Urinary bladder (tissue), 4 donors: ENCODE data around the gene TMEM127. TPM values are rescaled to one million over a fixed set of nuclear protein-coding genes. Genes with fewer than 3 reads are reported as not detected.
"Not testable (repeated sequence)": the region's sequence is repeated elsewhere in the genome, so short reads cannot be mapped to it uniquely, and the experiment has no call there.

Source experiments
- DNase-seq: peaks from one replicate; pipeline ENCODE4 v3.0.0-alpha.2; 2015; ENCODE audit errors: extremely low spot score
- H3K27ac ChIP-seq: one replicate; pipeline ENCODE4 v1.5.1; 2013; ENCODE audit warnings: low read depth, mild to moderate bottlenecking, moderate library complexity
- H3K36me3 ChIP-seq: one replicate; pipeline ENCODE4 v1.6.1; 2013; ENCODE audit warnings: mild to moderate bottlenecking, moderate library complexity; ENCODE audit not compliant: insufficient read depth
- H3K4me1 ChIP-seq: one replicate; pipeline ENCODE4 v1.6.1; 2013; ENCODE audit warnings: mild to moderate bottlenecking, moderate library complexity; ENCODE audit not compliant: insufficient read depth
- H3K4me3 ChIP-seq: one replicate; pipeline ENCODE4 v1.5.1; 2013; ENCODE audit warnings: low read depth, low read length
- WGBS: extraction: QIAGEN DNeasy Blood & Tissue Kit; methylation state at CpG from one replicate; pipeline ENCODE4 v1.1.7; 2013; 5-methylcytosine and 5-hydroxymethylcytosine counted together
- polyA plus RNA-seq: library from polyadenylated mRNA; stranded (reverse); fragments of 200-250 nt; gene quantifications from one replicate; pipeline ENCODE4 v1.2.3, GENCODE V29; 2013
- total RNA-seq: library from RNA; depleted of rRNA; stranded (reverse); fragments of >200 nt; gene quantifications from one replicate; pipeline ENCODE4 v1.2.3, GENCODE V29; 2014
- donor health status: healthy with polysubstance abuse.
- donor health status: healthy.

The TMEM127 gene, protein sequence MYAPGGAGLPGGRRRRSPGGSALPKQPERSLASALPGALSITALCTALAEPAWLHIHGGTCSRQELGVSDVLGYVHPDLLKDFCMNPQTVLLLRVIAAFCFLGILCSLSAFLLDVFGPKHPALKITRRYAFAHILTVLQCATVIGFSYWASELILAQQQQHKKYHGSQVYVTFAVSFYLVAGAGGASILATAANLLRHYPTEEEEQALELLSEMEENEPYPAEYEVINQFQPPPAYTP
- total RNA-seq (13.4 TPM), polyA plus RNA-seq (47.6 TPM)

DNA sequence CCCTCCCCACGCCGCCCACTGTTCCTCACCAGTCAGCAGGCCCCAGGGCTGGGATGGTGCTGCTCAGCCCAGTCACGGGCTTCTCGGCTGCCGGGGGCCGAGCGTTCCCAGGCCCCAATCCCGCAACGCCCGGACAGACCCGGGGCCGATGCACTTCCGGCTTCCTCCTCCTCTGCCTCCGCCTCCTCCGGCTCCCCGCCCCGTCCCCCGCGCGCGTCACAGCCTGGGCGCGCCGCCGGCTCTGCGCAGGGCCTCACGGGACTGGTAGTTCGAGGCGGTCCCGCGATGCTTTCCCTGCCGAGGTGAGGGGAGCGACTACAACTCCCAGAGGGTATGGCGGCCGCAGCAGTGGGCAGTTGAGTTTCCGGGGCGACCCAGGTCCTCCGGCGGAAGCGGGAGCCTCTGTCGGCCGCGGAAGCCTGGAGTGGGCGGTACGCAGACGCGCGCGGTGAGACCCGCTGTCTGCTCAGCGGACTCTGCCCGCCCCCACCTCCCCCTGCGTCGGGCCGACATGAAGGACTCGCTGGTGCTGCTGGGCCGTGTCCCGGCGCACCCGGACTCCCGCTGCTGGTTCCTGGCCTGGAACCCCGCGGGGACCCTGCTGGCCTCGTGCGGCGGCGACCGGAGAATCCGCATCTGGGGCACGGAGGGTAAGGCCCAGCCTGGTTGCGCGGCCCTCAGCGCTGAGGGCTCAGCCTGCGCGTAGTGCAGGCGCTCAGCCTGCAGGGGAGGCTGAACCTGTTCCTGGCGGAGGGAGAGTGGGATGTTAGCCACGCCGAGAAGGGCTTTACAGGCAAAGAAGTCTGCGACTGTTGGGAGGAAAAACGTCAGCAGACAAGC lies at the start of gene TMEM127, which contains the start of gene CIAO1:
Gene TMEM127 (minus strand): TSS at position 158 of the 840 bp plus-strand sequence. CDS start 616 bp downstream, outside the sequence.
Gene CIAO1 (plus strand): TSS at position 386 of the 840 bp plus-strand sequence. CDS start 126 bp downstream, at position 512.
- DNase-seq, result peak; percentile 89
- WGBS, result under 1% methylated on average over 81 of the region's 81 CpGs
- no peaks in the 10 kb centered on the region for H3K4me1 ChIP-seq
- peaks cover 2% of the 10 kb centered on the region for H3K36me3 ChIP-seq
- H3K4me3 ChIP-seq, result peak within 1 kb of the TSS; percentile 77
- H3K27ac ChIP-seq, result peak within 1 kb of the TSS; percentile 84

DNA sequence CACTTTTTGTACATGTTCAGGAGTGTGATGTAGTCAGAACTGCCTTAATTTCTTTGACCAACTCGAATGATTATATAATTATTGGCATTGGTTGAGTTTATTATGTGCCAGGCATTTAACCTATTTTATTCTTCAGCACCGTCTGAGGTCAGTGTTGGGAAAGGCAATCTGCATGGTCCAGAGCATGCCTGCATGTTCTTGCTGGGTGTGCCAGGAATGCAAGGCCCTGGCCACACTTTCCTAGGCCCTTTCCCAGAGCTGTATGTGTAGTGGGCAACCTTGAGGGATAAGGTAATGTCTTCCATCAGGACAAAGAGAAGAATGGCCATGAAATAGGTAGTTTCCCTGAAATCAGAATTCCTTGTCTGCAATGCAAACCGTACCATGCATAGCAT lies 49.2 kb upstream of the TMEM127 start:
- DNase-seq, result no peak
- Histone ChIP-seq H3K36me3 (no peaks in the 10 kb centered on the region), H3K4me3 (no peak overlapping the region), H3K4me1 (no peaks in the 10 kb centered on the region), H3K27ac (no peak overlapping the region)
- 74% methylated on average over 3 of the region's 3 CpGs for WGBS

DNA sequence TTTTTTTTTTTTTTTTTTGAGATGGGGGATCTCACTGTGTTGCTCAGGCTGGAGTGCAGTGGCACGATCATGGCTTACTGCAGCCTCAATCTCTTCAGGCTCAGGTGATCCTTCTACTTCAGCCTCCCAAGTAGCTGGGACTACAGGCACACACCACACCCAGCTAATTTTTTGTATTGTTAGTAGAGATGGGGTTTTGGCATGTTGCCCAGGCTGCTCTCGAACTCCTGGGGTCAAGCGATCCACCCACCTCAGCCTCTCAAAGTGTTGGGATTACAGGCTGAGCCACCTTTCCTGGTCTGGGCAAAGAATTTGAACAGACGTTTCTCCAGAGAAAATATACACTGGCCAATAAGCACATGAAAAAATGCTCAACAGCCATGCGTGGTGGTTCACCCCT lies 42.5 kb upstream of the TMEM127 start:
- peaks cover under 1% of the 10 kb centered on the region for H3K36me3 ChIP-seq
- no peak overlapping the region for H3K4me3 ChIP-seq
- 81% methylated on average over 5 of the region's 5 CpGs for WGBS
- no peak overlapping the region for H3K27ac ChIP-seq
- H3K4me1 ChIP-seq, result no peaks in the 10 kb centered on the region
- DNase-seq, result no peak

DNA sequence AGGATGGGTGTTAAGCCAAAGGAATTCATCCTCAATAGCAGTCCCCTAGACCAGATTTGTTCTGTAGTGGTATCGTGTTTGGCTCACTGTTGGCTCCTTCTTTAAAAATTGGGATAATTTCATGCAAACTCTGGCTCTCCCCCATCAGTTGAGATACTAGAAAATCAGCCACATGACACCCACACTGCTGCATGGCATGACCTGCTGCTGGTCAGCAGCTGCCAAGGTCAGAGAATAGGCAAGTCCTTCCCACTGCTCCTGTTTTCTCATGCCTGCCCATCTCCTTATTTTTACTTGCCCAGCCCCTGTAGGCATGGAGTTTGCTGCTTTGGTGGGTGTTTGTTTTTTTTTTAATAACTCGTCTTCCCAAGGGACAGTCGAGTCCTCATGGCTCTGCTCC lies 40.6 kb upstream of the TMEM127 start:
- H3K4me3 ChIP-seq, result peak overlapping the region; percentile 65

DNA sequence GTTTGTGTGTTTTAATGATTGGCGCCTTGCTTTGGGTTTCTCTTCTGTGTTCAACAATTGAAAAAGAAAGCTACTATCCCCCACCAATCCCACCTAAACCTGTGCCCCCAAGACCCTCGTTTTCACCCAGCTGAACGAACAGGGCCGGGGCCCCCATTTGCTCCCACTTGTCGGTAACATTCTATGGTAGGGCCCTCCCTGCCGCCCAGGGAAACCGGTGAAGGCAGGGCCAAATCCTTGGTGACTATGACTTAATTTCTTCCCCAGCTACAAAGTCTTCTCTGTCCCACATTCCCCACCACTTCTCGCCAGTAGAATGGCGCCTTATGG lies 40.1 kb upstream of the TMEM127 start:
- WGBS, result 20% methylated on average over 9 of the region's 9 CpGs
- H3K36me3 ChIP-seq, result peaks cover 7% of the 10 kb centered on the region
- no peak for DNase-seq
- no peak overlapping the region for H3K27ac ChIP-seq
- H3K4me1 ChIP-seq, result no peaks in the 10 kb centered on the region
- peak overlapping the region; percentile 65 for H3K4me3 ChIP-seq

More for the DNA sequence above, 40.6 kb upstream of the TMEM127 start:
- no peaks in the 10 kb centered on the region for H3K4me1 ChIP-seq
- H3K36me3 ChIP-seq, result peaks cover 6% of the 10 kb centered on the region
- DNase-seq, result no peak
- WGBS, result 92% methylated on average over 3 of the region's 3 CpGs
- no peak overlapping the region for H3K27ac ChIP-seq

DNA sequence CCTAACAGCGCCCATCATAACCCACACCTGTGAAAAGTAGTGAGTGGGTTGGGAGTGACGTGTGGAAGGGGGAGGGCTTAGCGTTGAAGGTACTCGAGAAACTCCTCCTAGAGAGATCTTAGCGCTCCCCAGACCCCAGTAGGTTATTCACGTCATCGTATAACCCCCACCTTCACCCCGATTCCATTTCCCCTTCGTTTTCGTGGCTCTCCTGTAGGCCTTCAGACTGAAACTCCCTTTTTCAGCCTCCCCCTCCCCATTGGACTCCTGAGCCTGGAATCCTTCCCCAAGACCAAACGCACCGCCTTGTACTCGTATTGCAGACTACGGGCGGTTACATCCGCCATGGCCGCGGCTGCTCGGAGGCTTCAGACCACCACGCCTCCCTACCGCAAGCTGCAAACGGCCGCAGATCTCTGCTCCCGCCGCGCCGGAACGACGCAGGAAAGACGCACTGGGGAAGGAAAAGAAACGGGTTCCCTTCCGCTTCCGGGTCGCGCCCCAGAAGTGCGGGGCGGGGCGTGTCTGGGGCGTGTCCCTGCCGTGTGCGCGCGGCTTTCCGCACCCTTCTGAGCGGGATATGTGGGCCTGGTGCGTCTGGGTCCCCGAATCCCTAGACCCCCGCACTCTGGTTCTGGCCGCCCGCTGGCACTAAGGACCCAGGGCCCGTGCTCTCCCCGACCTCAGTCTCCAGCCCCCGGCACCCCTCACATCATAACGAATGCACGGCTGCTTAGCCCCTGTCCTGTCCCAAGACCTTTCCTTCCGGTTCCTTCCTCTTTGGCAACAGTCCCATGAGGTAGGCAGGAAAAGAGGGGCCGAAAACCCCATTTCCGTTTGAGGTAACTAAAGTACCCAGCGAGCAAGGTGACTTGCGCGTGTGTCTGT lies 39.5 kb upstream of the TMEM127 start, which contains the start of gene SNRNP200:
Gene SNRNP200 (minus strand): TSS at position 456 of the 888 bp plus-strand sequence. CDS start 109 bp downstream, at position 347.
- H3K27ac ChIP-seq, result peak within 1 kb of the TSS; percentile 76
- peaks cover 7% of the 10 kb centered on the region for H3K36me3 ChIP-seq
- H3K4me3 ChIP-seq, result peak within 1 kb of the TSS; percentile 65
- under 1% methylated on average over 61 of the region's 61 CpGs for WGBS
- peak; percentile 61 for DNase-seq
- no peaks in the 10 kb centered on the region for H3K4me1 ChIP-seq

DNA sequence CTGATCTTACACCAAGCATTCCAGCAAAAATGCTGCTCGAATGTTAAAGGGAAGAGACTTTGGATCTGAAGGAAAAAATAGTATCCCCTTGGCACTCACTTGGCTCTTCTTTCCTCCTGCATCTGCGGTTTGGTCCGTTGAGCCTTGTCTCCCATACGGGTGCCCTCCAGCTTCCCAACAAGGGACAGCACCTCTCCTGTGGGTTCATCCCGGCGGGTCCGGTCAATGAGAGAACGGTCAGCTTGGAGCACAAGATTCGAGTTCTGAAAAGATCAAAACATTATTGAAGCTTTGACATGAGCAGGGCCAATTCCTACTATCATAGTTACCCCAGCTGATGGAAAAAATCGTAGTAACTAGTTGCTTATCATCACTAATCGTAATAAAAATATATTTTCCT lies 38.8 kb upstream of the TMEM127 start:
- Histone ChIP-seq H3K4me1 (no peaks in the 10 kb centered on the region), H3K36me3 (peaks cover 10% of the 10 kb centered on the region), H3K27ac (no peak overlapping the region), H3K4me3 (peak overlapping the region; percentile 65)
- WGBS, result 63% methylated on average over 11 of the region's 11 CpGs
- DNase-seq, result no peak

DNA sequence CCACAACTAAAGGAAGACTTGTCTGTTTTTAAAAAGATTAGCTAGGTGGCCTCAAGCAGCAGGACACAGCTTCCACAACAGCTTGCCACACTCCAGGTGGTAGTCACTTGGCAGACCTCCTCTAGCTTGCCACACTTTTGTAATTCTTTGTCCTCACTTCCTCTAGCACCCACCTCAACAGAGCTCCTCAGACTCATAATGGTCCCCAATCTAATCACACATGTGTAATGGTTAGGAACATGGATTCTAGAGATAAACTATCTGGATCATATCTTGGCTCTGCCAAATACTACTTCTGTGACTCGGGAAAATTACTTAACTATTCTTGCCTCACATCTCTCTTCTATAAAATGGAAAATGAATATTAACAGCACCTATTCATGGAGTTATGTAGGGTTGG lies 36.1 kb upstream of the TMEM127 start:
- Histone ChIP-seq H3K4me3 (no peak overlapping the region), H3K36me3 (peaks cover 17% of the 10 kb centered on the region), H3K4me1 (no peaks in the 10 kb centered on the region), H3K27ac (no peak overlapping the region)
- WGBS, result 73% methylated on average over 1 of the region's 1 CpG
- no peak for DNase-seq

DNA sequence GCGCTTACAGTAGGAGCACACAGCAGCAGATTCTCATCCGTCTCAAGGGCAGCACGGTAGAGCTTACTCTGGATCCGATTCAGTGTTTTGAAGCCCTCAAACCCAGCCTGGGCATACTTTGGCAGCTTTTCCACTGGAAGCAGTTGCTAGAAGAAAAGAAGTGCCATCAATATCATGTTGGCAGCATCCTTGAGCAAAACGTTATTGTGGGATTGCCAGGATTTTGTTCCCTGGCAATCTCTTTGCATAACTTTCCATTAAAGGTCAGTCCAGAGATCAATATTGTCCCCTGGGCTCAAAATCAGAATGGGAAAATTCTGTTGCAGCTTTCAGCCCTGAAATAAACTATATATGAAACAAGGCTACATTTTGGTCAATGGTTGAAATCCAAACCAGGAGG lies 31.1 kb upstream of the TMEM127 start:
- Histone ChIP-seq H3K4me1 (no peaks in the 10 kb centered on the region), H3K36me3 (peaks cover 24% of the 10 kb centered on the region), H3K27ac (no peak overlapping the region), H3K4me3 (no peak overlapping the region)
- DNase-seq, result no peak
- WGBS, result 87% methylated on average over 5 of the region's 5 CpGs

DNA sequence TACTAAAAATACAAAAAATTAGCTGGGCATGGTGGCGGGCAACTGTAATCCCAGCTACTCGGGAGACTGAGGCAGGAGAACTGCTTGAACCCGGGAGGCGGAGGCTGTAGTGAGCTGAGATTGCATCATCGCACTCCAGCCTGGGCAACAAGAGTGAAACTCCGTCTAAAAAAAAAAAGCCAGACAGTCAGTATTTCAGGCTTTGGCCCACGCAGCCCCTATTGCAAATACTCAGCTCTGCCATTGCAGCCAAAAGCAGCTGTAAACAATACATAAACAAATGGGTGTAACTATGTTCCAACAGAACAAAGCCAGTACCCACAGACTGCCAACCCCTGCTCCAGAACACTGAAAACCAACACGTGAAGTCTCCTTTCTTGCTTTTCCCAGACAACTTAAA lies 28.5 kb upstream of the TMEM127 start:
- 86% methylated on average over 8 of the region's 8 CpGs for WGBS
- H3K27ac ChIP-seq, H3K4me3 ChIP-seq, H3K4me1 ChIP-seq, DNase-seq: not testable (repeated sequence)
- H3K36me3 ChIP-seq, result peaks cover 28% of the 10 kb centered on the region

DNA sequence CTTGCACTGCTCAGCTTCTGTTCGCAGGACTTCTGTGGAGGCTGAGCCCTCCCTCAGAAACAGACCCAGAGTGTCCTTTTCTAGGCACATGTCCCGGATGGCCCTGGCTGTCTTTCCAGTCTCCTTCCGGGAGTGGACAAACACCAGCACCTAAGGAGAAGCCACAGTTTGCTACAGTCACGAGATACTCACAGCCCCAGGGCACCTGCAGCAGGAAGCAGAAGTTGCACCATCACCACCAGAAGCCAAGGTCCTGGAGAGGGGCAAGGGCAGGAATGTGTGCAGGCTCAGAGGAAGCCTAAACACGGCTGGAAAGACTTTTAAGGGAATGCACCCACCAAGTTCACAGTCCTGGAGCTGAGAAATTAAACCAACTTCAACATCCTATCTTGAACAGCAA lies 26.0 kb upstream of the TMEM127 start:
- H3K4me3 ChIP-seq, result no peak overlapping the region
- no peaks in the 10 kb centered on the region for H3K4me1 ChIP-seq
- no peak overlapping the region for H3K27ac ChIP-seq
- peaks cover 22% of the 10 kb centered on the region for H3K36me3 ChIP-seq
- DNase-seq, result no peak
- WGBS, result 93% methylated on average over 5 of the region's 5 CpGs

DNA sequence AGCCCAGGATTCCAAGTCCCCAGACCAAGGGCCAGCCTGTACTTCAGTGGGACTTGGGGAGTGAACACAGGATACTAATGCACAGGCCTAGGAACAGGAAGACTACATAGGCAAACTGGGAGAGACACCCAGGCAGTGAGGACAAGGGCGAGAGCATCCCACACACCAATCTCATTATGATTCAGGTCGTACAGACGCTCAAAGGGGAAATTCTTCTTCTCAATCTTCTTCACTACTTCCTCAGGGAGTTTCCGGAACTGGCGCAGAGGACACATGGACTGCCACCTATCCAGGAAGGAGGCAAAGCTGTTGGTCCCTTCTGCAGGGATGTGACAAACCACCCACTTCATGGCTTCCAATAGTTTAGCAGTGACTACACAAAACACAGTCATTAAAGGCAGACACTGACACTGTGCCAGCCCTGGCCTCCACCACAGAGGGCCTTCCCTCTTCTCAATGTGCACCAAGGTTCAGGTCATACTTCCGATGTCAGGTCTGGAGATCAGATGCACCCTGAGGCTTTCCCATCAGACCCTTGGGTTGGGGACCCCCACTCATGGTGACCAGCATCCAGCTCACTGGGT lies 21.6 kb upstream of the TMEM127 start:
- no peak for DNase-seq
- Histone ChIP-seq H3K36me3 (peaks cover 22% of the 10 kb centered on the region), H3K27ac (no peak overlapping the region), H3K4me3 (no peak overlapping the region), H3K4me1 (no peaks in the 10 kb centered on the region)
- WGBS, result 89% methylated on average over 6 of the region's 6 CpGs
